Kidney capillary endothelial cell (primary cell): ENCODE measurements around the gene MINAR2.

Experiments used
- DNase-seq: peaks from one replicate; pipeline ENCODE4 v3.0.0-alpha.2; 2018; ENCODE audit warnings: low spot score

The MINAR2 gene

DNA sequence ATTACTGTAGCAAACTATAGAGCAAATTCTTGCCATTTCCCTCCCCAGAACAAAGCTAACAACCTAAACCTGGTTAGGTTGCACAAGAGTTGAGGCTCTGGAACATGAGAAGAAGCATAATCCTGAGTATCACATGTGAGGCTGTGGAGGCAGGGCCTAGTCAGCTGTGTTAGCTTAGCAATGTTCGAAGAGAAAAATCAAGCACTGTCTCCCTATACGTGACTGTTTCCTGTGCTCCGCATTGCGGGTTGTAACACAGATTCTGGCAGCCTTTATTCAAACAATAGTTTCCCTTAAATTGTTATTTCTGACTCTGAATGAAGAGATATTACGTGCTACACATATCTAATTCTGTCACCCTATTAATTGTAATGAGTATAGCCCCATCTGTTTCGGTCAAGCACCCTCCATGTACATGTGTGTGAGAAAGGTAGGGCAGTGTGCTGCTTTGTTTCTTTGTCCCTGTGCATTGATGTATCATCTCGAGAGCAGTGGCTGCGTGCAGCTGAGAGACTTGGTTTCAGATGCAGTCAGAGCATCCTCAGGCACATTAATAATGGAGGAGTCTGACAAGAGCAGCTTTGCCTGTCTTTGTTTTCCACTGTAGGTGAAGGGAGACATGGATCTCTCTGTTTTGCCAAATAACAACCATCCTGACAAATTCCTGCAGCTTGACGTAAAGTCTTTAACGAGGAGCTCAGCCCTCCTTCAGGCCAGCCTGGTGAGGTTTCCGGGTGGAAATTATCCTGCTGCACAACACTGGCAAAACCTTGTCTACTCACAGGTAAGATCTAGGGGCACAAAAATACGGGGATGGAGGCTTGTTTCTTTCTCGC lies at the start of gene MINAR2:
Gene MINAR2 (plus strand): TSS at position 523 of the 836 bp plus-strand sequence. CDS start 97 bp downstream, at position 620.
- DNase-seq: no peak

- no peak for DNase-seq
Measured at GRCh38 chr5:129698661-129699060, 49.2 kb upstream of the MINAR2 start.

- DNase-seq: no peak
Measured at GRCh38 chr5:129716235-129716634, 31.7 kb upstream of the MINAR2 start.

- no peak for DNase-seq
Measured at GRCh38 chr5:129716651-129717050, 31.2 kb upstream of the MINAR2 start.

- no peak for DNase-seq
Measured at GRCh38 chr5:129717751-129718310, 30.1 kb upstream of the MINAR2 start.

GRCh38 chr5:129718471-129719090 lies 29.3 kb upstream of the MINAR2 start:
- no peak for DNase-seq

DNA sequence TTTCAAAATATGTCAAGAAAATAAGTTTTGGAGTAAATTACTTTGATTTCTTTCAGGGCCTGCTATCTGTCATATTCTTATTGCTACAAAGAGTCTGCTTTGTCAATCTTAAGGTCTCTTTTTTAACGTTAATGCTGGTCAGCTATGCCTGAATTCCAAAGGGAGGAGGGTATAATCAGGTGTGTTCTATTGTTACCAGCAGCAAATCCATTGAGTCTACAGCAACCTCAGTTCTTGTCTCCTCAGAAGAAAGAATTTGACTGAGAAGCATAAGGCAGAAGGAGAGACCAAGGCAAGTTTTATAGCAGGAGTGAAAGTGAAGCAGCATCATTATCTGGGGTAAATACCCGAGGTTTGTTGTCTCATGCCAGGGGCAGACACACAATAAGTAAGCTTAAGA lies 23.7 kb upstream of the MINAR2 start:
- DNase-seq: no peak

- no peak for DNase-seq
Measured at GRCh38 chr5:129724647-129725046, 23.2 kb upstream of the MINAR2 start.

GRCh38 chr5:129739773-129740172 lies 8.1 kb upstream of the MINAR2 start:
- no peak for DNase-seq

DNA sequence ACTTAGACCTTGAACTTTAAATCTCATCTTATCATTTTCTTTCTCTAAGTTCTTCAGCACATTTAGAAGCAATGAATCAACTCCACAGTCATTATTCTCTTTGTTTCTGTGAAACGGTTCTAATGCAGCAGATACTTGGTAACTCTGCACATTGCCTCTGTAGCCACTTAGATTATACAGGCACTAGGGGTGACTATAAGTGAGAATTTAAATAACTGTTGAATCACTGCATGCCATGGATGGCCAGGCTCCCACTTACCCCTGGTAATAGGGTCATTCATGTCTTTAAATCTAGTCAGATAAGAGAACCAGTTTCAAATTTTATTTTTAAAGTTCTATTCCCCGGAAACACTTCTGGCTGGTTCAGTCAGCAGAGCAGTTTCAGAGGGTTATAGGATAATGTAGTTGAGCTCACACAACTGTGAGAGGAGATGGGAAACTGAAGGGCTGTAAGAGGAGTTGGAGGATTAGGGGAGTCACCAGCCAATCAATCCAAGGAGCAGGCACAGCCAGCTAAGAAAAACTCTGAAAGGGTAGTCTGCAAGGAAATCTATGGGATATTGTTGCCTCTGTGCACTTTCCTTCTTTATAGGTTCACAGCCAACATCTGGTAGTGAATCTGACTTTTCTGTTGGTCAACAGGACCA lies 4.2 kb upstream of the MINAR2 start:
- DNase-seq: no peak

DNA sequence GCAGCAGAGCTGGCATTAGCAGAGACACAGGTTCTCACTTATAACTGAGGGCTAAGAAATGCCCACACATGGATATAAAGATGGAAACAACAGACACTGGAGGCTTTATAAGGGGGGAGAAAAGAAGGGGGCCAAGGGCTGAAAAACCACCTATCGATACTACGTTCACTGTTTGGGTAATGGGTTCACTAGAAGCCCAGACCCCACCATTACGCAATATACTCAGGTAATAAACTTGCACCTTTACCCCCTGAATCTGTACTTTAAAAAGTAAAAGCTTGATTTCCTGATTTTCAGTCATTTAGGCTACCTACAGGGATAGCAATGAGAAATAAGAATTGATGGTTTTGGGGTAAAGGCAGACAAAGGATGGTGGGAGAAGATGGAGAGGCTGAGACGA lies 1.9 kb upstream of the MINAR2 start:
- DNase-seq: no peak

GRCh38 chr5:129746876-129747275 lies 1.0 kb upstream of the MINAR2 start:
- DNase-seq: no peak

DNA sequence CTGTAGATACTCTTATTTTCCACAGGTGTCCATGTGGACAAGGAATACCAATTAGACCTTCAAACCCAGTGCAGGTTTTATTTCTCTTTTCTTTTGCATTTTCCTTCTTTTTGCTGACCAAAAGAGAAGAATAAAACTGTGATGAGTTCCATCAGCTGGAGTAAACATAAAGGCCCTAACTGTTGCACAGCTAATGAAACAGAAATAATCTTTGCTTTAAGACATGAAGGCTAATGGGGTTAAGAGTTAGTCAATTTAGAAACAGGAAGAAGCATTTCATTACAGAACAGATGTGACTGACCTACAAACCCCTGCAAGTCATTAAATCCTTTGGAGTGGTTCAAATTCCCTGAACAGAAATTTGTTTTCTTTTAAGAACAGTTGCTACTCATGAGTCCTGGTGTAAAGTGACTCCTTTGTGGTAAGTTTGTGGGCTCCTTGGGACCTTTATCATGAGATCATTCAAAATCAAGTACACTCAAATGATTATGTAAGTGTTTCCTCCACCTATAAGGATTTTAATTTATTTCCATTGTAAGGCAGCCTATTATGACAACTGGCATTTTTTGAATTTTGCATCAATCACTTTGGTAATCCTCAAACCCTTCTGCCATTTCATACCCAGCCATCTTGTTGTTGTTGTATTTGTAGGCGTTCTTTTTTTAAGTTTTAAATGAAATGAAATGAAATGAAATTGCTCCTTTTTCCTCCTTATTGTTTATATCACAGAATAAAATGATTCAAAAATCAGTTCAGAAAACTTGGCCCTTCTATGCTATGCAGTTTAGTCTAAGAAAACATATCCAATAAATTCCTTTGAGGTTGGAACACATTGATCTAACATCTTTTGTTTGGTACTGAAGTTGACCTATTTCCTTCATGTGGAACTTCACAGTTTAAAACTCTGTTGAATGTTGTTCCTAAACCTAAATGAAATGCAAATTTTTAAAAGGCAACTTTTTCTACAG lies 1.3 kb downstream of the MINAR2 start:
- DNase-seq: no peak

DNA sequence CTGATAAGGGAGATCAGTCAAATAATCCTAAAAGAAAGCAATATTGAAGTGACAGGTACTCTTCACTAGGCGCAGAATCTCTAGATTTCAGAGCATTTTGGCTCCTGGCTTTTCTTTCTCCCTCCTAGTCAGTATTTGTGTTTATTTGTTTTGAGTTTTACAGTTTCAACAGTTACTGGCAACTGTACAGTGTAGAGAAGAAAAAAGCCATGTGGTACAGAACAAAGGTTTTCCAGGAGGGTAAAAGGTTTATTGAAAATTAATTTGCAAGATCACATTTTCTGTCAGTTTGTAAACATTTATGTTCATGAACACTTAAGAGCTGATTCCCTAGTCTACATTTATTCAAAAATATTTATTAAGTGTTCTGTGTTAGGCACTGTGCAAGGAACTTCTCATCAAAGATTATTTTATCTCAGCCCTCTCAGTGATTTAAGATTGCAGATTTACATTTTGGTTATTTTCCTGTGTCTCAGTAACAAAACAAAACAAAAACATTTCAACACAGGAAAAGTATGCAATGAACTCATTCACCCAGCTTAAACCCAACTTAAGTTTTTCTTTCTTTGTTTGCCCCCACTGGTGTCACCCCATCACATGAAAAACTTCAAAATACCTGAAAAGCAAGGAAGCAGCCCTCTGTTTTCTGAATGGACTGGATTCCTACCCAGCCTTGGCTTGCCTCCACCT lies 12.9 kb downstream of the MINAR2 start:
- DNase-seq: no peak

- DNase-seq: no peak
Measured at GRCh38 chr5:129763651-129764050, 15.8 kb downstream of the MINAR2 start.

GRCh38 chr5:129766798-129767197 lies 18.9 kb downstream of the MINAR2 start:
- no peak for DNase-seq

- DNase-seq: peak; percentile 94
Measured at GRCh38 chr5:129767927-129768380, 20.1 kb downstream of the MINAR2 start.

GRCh38 chr5:129768735-129769134 lies 20.8 kb downstream of the MINAR2 start:
- DNase-seq: no peak

- no peak for DNase-seq
Measured at GRCh38 chr5:129770024-129770820, 22.3 kb downstream of the MINAR2 start.
